Trophoblast cell (in vitro differentiated cells and primary cell): ENCODE data around the gene TMPRSS11B.

Experiments
- DNase-seq, 2 donors: peaks; one replicate each; pipeline ENCODE4 v3.0.0-alpha.2; 2016
- H2AFZ ChIP-seq: 2 replicates; pipeline ENCODE4 v1.6.1; 2013; ENCODE audit warnings: low read length, moderate library complexity, mild to moderate bottlenecking; ENCODE audit not compliant: insufficient read depth, poor library complexity
- H2AK5ac ChIP-seq: 2 replicates; pipeline ENCODE4 v1.6.1; 2013; ENCODE audit warnings: mild to moderate bottlenecking, low read length
- H2BK120ac ChIP-seq: 2 replicates; pipeline ENCODE4 v1.6.1; 2013; ENCODE audit warnings: low read length, mild to moderate bottlenecking, moderate library complexity; ENCODE audit not compliant: insufficient read depth, poor library complexity
- H2BK12ac ChIP-seq: 2 replicates; pipeline ENCODE4 v1.6.1; 2013; ENCODE audit warnings: mild to moderate bottlenecking, low read length, moderate library complexity
- H2BK5ac ChIP-seq: 2 replicates; pipeline ENCODE4 v1.6.1; 2013; ENCODE audit warnings: low read length, low read depth, moderate library complexity, mild to moderate bottlenecking; ENCODE audit not compliant: poor library complexity
- H3K14ac ChIP-seq: 2 replicates; pipeline ENCODE4 v1.6.1; 2013; ENCODE audit warnings: mild to moderate bottlenecking, low read length
- H3K18ac ChIP-seq: 2 replicates; pipeline ENCODE4 v1.6.1; 2013; ENCODE audit warnings: mild to moderate bottlenecking, low read length
- H3K23ac ChIP-seq: 2 replicates; pipeline ENCODE4 v1.6.1; 2013; ENCODE audit warnings: low read length
- H3K27ac ChIP-seq: 2 replicates; pipeline ENCODE4 v1.5.1; 2013; ENCODE audit warnings: low read depth, mild to moderate bottlenecking, inconsistent platforms, low read length, moderate library complexity
- H3K27me3 ChIP-seq: 2 replicates; pipeline ENCODE4 v1.6.1; 2013; ENCODE audit warnings: inconsistent platforms, mild to moderate bottlenecking, low read length, moderate library complexity; ENCODE audit not compliant: insufficient read depth
- H3K36me3 ChIP-seq, 2 experiments: 1 replicate in 1 of 2; 2 replicates in 1 of 2; pipeline ENCODE4 v1.6.1; 2013; ENCODE audit warnings: low read length in 2 of 2, mild to moderate bottlenecking in 2 of 2, moderate library complexity in 1 of 2; ENCODE audit not compliant: insufficient read depth in 2 of 2, control insufficient read depth in 1 of 2
- H3K4ac ChIP-seq: 2 replicates; pipeline ENCODE4 v1.6.1; 2013; ENCODE audit warnings: low read depth, mild to moderate bottlenecking, low read length, moderate library complexity
- H3K4me1 ChIP-seq, 2 experiments: 1 replicate in 1 of 2; 2 replicates in 1 of 2; pipeline ENCODE4 v1.6.1; 2013; ENCODE audit warnings: low read length in 2 of 2, mild to moderate bottlenecking in 2 of 2, moderate library complexity in 1 of 2; ENCODE audit not compliant: insufficient read depth in 2 of 2, control insufficient read depth in 1 of 2
- H3K4me2 ChIP-seq: 2 replicates; pipeline ENCODE4 v1.6.1; 2013; ENCODE audit warnings: inconsistent platforms, mild to moderate bottlenecking, low read length, moderate library complexity
- H3K4me3 ChIP-seq: 2 replicates; pipeline ENCODE4 v1.5.1; 2013; ENCODE audit warnings: mild to moderate bottlenecking, low read depth, low read length, inconsistent platforms
- H3K79me1 ChIP-seq: one replicate; pipeline ENCODE4 v1.6.1; 2013; ENCODE audit warnings: low read length
- H3K79me2 ChIP-seq: 2 replicates; pipeline ENCODE4 v1.6.1; 2013; ENCODE audit warnings: low read length, mild to moderate bottlenecking; ENCODE audit not compliant: control insufficient read depth, insufficient read depth, poor library complexity
- H3K9ac ChIP-seq: 2 replicates; pipeline ENCODE4 v1.6.1; 2013; ENCODE audit warnings: mild to moderate bottlenecking, low read length
- H3K9me3 ChIP-seq: 2 replicates; pipeline ENCODE4 v1.6.1; 2013; ENCODE audit warnings: low read depth, mild to moderate bottlenecking, control low read depth, inconsistent platforms, low read length; ENCODE audit not compliant: insufficient read depth
- H4K12ac ChIP-seq: 2 replicates; pipeline ENCODE4 v1.6.1; 2013; ENCODE audit warnings: low read depth, mild to moderate bottlenecking, low read length, moderate library complexity
- H4K8ac ChIP-seq: 2 replicates; pipeline ENCODE4 v1.6.1; 2013; ENCODE audit warnings: low read depth, mild to moderate bottlenecking, low read length, moderate library complexity
- H4K91ac ChIP-seq: one replicate; pipeline ENCODE4 v1.6.1; 2013; ENCODE audit warnings: low read depth, mild to moderate bottlenecking, low read length, moderate library complexity
- WGBS: extraction: QIAGEN DNeasy Blood & Tissue Kit; methylation state at CpG from one replicate; pipeline ENCODE4 v1.1.7; 2013; ENCODE audit warnings: missing lambda C conversion rate; ENCODE audit not compliant: insufficient read length, insufficient coverage; ENCODE audit errors: extremely low coverage; 5-methylcytosine and 5-hydroxymethylcytosine counted together

TMPRSS11B gene

DNA sequence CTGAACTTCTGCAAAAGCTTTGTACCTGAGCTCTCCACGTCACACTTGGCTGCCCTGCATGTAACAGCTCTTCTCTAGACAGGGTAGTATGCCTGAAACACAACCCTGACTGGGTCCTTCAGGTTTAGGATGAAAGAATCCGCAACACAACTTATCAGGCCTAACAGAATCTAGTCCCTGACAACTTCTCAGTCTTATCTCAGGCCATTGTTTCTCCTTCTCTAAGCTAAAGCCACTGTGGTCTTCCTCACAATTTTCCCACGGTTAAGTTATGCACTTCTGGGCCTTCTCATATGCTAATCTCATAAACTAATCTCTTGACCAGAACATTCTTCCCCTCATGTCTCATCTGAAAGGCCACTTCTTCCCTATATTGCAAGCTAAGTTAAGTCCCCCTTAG, 10.8 kb upstream of the TMPRSS11B start:
- Histone ChIP-seq H4K8ac (no peak overlapping the region), H3K4me1 (no peaks in the 10 kb centered on the region), H3K18ac (no peak overlapping the region), H3K14ac (no peak overlapping the region), H3K27me3 (no peaks in the 10 kb centered on the region), H3K23ac (no peak overlapping the region), H2AFZ (no peak overlapping the region), H2BK120ac (no peak overlapping the region), H3K9ac (no peak overlapping the region), H4K12ac (no peak overlapping the region), H2AK5ac (no peak overlapping the region), H3K36me3 (no peaks in the 10 kb centered on the region), H3K4me2 (no peak overlapping the region), H3K27ac (no peak overlapping the region), H3K79me1 (no peaks in the 10 kb centered on the region), H4K91ac (no peak overlapping the region), H3K4me3 (no peak overlapping the region), H3K4ac (no peak overlapping the region), H3K9me3 (no peaks in the 10 kb centered on the region), H2BK12ac (no peak overlapping the region), H2BK5ac (no peak overlapping the region), H3K79me2 (no peaks in the 10 kb centered on the region)
- DNase-seq, result no peak
- WGBS, result no CpG with 5 or more reads among the region's 3 CpGs

DNA sequence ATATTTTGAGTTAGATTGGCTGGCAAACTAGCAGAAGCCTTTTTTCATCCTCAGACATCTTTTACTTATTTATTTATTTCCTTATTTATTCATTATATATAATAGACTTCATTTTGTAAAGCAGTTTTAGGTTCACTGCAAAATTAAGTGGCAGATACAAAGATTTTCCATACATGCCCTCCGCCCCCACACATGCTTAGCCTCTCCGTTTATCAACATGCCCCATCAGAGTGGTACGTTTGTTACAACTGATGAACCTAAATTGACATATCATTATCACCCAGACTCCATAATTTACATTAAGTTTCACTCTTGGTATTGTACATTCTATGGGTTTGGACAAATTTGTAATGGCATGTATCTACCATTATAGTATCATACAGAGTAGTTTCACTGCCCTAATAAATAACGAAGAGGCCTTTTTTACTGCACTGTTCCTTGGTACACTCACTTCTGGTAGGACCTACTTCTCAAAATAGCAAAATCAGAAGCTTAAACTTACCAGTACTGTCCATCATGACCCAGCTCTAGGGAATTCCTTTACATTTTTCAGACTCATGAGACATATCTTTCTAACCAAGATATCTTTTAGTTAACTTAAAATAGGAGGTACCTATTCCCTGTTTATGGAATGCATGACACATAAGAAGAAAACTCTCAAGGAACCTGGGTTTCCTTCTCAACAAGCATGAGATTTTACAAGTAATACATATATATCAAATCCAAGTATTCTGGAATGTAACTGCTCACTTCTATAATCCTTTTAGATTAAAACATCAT, 4.8 kb upstream of the TMPRSS11B start:
- H3K9me3 ChIP-seq, result no peaks in the 10 kb centered on the region
- no peaks in the 10 kb centered on the region for H3K36me3 ChIP-seq
- no peaks in the 10 kb centered on the region for H3K79me1 ChIP-seq
- no peak overlapping the region for H3K4me3 ChIP-seq
- no CpG with 5 or more reads among the region's 4 CpGs for WGBS
- H3K4me2 ChIP-seq, result no peak overlapping the region
- peak in 1 of 2 donors; percentile 41 for DNase-seq
- no peak overlapping the region for H2AFZ ChIP-seq
- H3K4ac ChIP-seq, result no peak overlapping the region
- H2BK5ac ChIP-seq, result no peak overlapping the region
- H2AK5ac ChIP-seq, result no peak overlapping the region
- H3K23ac ChIP-seq, result no peak overlapping the region
- H4K91ac ChIP-seq, result no peak overlapping the region
- H3K4me1 ChIP-seq, result no peaks in the 10 kb centered on the region
- H3K79me2 ChIP-seq, result no peaks in the 10 kb centered on the region
- no peak overlapping the region for H3K18ac ChIP-seq
- H3K27me3 ChIP-seq, result no peaks in the 10 kb centered on the region
- H4K12ac ChIP-seq, result no peak overlapping the region
- H3K9ac ChIP-seq, result no peak overlapping the region
- H3K27ac ChIP-seq, result no peak overlapping the region
- no peak overlapping the region for H3K14ac ChIP-seq
- H2BK120ac ChIP-seq, result no peak overlapping the region
- H4K8ac ChIP-seq, result no peak overlapping the region
- no peak overlapping the region for H2BK12ac ChIP-seq

DNA sequence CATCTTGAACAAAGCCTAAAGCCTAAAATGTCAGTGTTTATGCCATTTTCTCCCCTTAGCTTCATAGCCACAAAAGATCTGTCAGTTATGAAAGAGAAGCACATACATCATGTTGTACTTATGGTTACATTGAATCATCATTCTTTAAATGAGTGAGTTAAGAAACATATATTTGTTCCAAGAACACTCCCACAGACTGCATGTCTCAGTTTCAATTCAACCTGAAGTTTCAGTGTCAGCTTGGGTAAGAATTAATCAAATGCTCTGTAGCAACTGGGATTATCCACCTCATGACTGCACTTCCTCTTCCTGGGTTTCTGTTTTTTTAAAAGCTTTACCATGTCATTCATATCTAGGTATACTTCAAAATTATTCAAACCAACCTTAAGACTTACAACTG, 3.9 kb upstream of the TMPRSS11B start:
- no peak overlapping the region for H3K4me2 ChIP-seq
- H3K36me3 ChIP-seq, result no peaks in the 10 kb centered on the region
- H2AK5ac ChIP-seq, result no peak overlapping the region
- no peak overlapping the region for H3K23ac ChIP-seq
- H2BK5ac ChIP-seq, result no peak overlapping the region
- H2BK120ac ChIP-seq, result no peak overlapping the region
- no peak overlapping the region for H3K4ac ChIP-seq
- H3K4me1 ChIP-seq, result no peaks in the 10 kb centered on the region
- DNase-seq, result no peak
- no peak overlapping the region for H3K27ac ChIP-seq
- no peak overlapping the region for H3K14ac ChIP-seq
- no peak overlapping the region for H2AFZ ChIP-seq
- H4K91ac ChIP-seq, result no peak overlapping the region
- no peak overlapping the region for H4K12ac ChIP-seq
- H3K4me3 ChIP-seq, result no peak overlapping the region
- H3K18ac ChIP-seq, result no peak overlapping the region
- H3K79me2 ChIP-seq, result no peaks in the 10 kb centered on the region
- no peak overlapping the region for H2BK12ac ChIP-seq
- no peaks in the 10 kb centered on the region for H3K79me1 ChIP-seq
- no peaks in the 10 kb centered on the region for H3K27me3 ChIP-seq
- H4K8ac ChIP-seq, result no peak overlapping the region
- no peaks in the 10 kb centered on the region for H3K9me3 ChIP-seq
- no peak overlapping the region for H3K9ac ChIP-seq

DNA sequence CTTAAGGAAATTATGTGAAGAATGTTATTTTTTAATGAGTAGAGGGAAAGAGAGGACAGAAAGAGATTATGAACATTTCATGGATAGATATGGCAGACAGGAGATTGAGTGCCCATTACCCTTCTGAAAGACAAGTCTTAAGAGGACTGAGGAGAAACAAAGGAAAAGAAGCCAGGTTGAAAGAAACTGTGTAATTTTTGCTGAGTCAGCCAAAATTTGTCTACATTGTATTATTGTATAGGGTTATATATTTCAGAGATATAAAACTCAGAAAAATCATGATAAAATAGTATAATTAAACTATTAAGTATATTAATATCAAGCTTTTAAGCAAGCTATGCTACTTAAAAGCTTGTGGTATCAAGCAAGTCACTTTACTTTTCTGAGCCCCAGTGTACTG, 4.9 kb downstream of the TMPRSS11B start:
- Histone ChIP-seq H3K4ac (no peak overlapping the region), H3K79me2 (no peaks in the 10 kb centered on the region), H4K8ac (no peak overlapping the region), H3K36me3 (no peaks in the 10 kb centered on the region), H4K91ac (no peak overlapping the region), H3K27ac (no peak overlapping the region), H2BK12ac (no peak overlapping the region), H3K4me3 (no peak overlapping the region), H3K14ac (no peak overlapping the region), H2AFZ (no peak overlapping the region), H3K23ac (no peak overlapping the region), H4K12ac (no peak overlapping the region), H3K4me1 (no peaks in the 10 kb centered on the region), H3K18ac (no peak overlapping the region), H2AK5ac (no peak overlapping the region), H3K79me1 (no peaks in the 10 kb centered on the region), H3K9ac (no peak overlapping the region), H3K27me3 (no peaks in the 10 kb centered on the region), H3K9me3 (no peaks in the 10 kb centered on the region), H3K4me2 (no peak overlapping the region), H2BK5ac (no peak overlapping the region), H2BK120ac (no peak overlapping the region)
- DNase-seq, result no peak
